ENCODE measurements around the gene ANKRD55.

The ANKRD55 gene

GRCh38 chr5:56054666-56055065, 178.5 kb downstream of the ANKRD55 start:
- no peak overlapping the region for H2BK12ac ChIP-seq (ENCODE audit: low read length)
- H3K4me3 ChIP-seq (ENCODE audit: low read length in 2 of 2): no peak overlapping the region
- no peak overlapping the region for H2BK15ac ChIP-seq (ENCODE audit: low read length)
- H3K18ac ChIP-seq (ENCODE audit: low read length): no peak overlapping the region
- H2AK5ac ChIP-seq (ENCODE audit: low read depth, low read length): no peak overlapping the region
- H3K27me3 ChIP-seq (ENCODE audit: control insufficient read depth in 3 of 3, insufficient read depth in 3 of 3, low read depth in 1 of 3, low read length in 3 of 3): no peaks in the 10 kb centered on the region
- H3K36me3 ChIP-seq (replicated peaks in 1 of 2; ENCODE audit: control insufficient read depth in 2 of 2, insufficient read depth in 2 of 2, low read length in 2 of 2): no peaks in the 10 kb centered on the region
- H3K14ac ChIP-seq (ENCODE audit: low read length): no peak overlapping the region
- no peak overlapping the region for H3K4ac ChIP-seq (ENCODE audit: low read length)
- DNase-seq (ENCODE audit: low spot score): no peak
- no peak overlapping the region for H3K4me2 ChIP-seq (ENCODE audit: insufficient read depth, low read length, poor library complexity, severe bottlenecking)
- H2BK120ac ChIP-seq (ENCODE audit: low read depth, low read length): no peak overlapping the region
- H2AFZ ChIP-seq (ENCODE audit: low read length): no peak overlapping the region
- H4K8ac ChIP-seq (ENCODE audit: low read depth, low read length): no peak overlapping the region
- no peak overlapping the region for H3K23ac ChIP-seq (ENCODE audit: low read depth, low read length, poor library complexity)
- WGBS, 2 donors (ENCODE audit: extremely low coverage in 2 of 2, insufficient read length in 2 of 2, insufficient replicate concordance in 1 of 2): no CpG with 5 or more reads among the region's 2 CpGs
- H3K79me1 ChIP-seq (ENCODE audit: low read depth, low read length): no peaks in the 10 kb centered on the region
- H4K91ac ChIP-seq (ENCODE audit: low read depth, low read length, poor library complexity): no peak overlapping the region
- peaks cover 6 to 9% of the 10 kb centered on the region in 2 donors for H3K9me3 ChIP-seq (replicated peaks in 1 of 2; ENCODE audit: control insufficient read depth in 2 of 2, insufficient read depth in 1 of 2, low read depth in 1 of 2, low read length in 2 of 2)
- no peak overlapping the region for H3K9ac ChIP-seq (ENCODE audit: low read depth, low read length, poor library complexity)
- no peak overlapping the region for H2BK5ac ChIP-seq (ENCODE audit: low read length)
- no peaks in the 10 kb centered on the region for H3K4me1 ChIP-seq (ENCODE audit: control insufficient read depth in 2 of 2, insufficient read depth in 1 of 2, low read depth in 1 of 2, low read length in 2 of 2)
- no peak overlapping the region for H3K27ac ChIP-seq (replicated peaks; ENCODE audit: low read length)

- H3K27ac ChIP-seq (replicated peaks; ENCODE audit: low read length): no peak overlapping the region
- H2BK15ac ChIP-seq (ENCODE audit: low read length): no peak overlapping the region
- H3K18ac ChIP-seq (ENCODE audit: low read length): no peak overlapping the region
- no peak overlapping the region for H3K4me3 ChIP-seq (ENCODE audit: low read length in 2 of 2)
- no peak overlapping the region for H4K8ac ChIP-seq (ENCODE audit: low read depth, low read length)
- H3K27me3 ChIP-seq (ENCODE audit: control insufficient read depth in 3 of 3, insufficient read depth in 3 of 3, low read depth in 1 of 3, low read length in 3 of 3): no peaks in the 10 kb centered on the region
- no peak overlapping the region for H3K4me2 ChIP-seq (ENCODE audit: insufficient read depth, low read length, poor library complexity, severe bottlenecking)
- no peak overlapping the region for H3K23ac ChIP-seq (ENCODE audit: low read depth, low read length, poor library complexity)
- H2BK12ac ChIP-seq (ENCODE audit: low read length): no peak overlapping the region
- H4K91ac ChIP-seq (ENCODE audit: low read depth, low read length, poor library complexity): no peak overlapping the region
- no peak for DNase-seq (ENCODE audit: low spot score)
- H3K9ac ChIP-seq (ENCODE audit: low read depth, low read length, poor library complexity): no peak overlapping the region
- H2BK120ac ChIP-seq (ENCODE audit: low read depth, low read length): no peak overlapping the region
- H3K9me3 ChIP-seq (replicated peaks in 1 of 2; ENCODE audit: control insufficient read depth in 2 of 2, insufficient read depth in 1 of 2, low read depth in 1 of 2, low read length in 2 of 2): peaks cover 6 to 9% of the 10 kb centered on the region in 2 donors
- no peak overlapping the region for H3K14ac ChIP-seq (ENCODE audit: low read length)
- WGBS, 2 donors (ENCODE audit: extremely low coverage in 2 of 2, insufficient read length in 2 of 2, insufficient replicate concordance in 1 of 2): no CpG with 5 or more reads among the region's 4 CpGs
- no peak overlapping the region for H2AK5ac ChIP-seq (ENCODE audit: low read depth, low read length)
- H3K79me1 ChIP-seq (ENCODE audit: low read depth, low read length): no peaks in the 10 kb centered on the region
- H2BK5ac ChIP-seq (ENCODE audit: low read length): no peak overlapping the region
- no peaks in the 10 kb centered on the region for H3K36me3 ChIP-seq (replicated peaks in 1 of 2; ENCODE audit: control insufficient read depth in 2 of 2, insufficient read depth in 2 of 2, low read length in 2 of 2)
- H3K4me1 ChIP-seq (ENCODE audit: control insufficient read depth in 2 of 2, insufficient read depth in 1 of 2, low read depth in 1 of 2, low read length in 2 of 2): no peaks in the 10 kb centered on the region
- H2AFZ ChIP-seq (ENCODE audit: low read length): no peak overlapping the region
- no peak overlapping the region for H3K4ac ChIP-seq (ENCODE audit: low read length)
Observed at GRCh38 chr5:56053363-56053762, 179.8 kb downstream of the ANKRD55 start.

- no peaks in the 10 kb centered on the region for H3K36me3 ChIP-seq (replicated peaks in 1 of 2; ENCODE audit: control insufficient read depth in 2 of 2, insufficient read depth in 2 of 2, low read length in 2 of 2)
- H2AFZ ChIP-seq (ENCODE audit: low read length): no peak overlapping the region
- H3K27ac ChIP-seq (replicated peaks; ENCODE audit: low read length): no peak overlapping the region
- H2BK15ac ChIP-seq (ENCODE audit: low read length): no peak overlapping the region
- no peak overlapping the region for H3K4ac ChIP-seq (ENCODE audit: low read length)
- no peak overlapping the region for H4K8ac ChIP-seq (ENCODE audit: low read depth, low read length)
- no peak overlapping the region for H2BK5ac ChIP-seq (ENCODE audit: low read length)
- H3K4me1 ChIP-seq (ENCODE audit: control insufficient read depth in 2 of 2, insufficient read depth in 1 of 2, low read depth in 1 of 2, low read length in 2 of 2): no peaks in the 10 kb centered on the region
- H3K4me3 ChIP-seq (ENCODE audit: low read length in 2 of 2): no peak overlapping the region
- no peak overlapping the region for H4K91ac ChIP-seq (ENCODE audit: low read depth, low read length, poor library complexity)
- no CpG with 5 or more reads among the region's 1 CpG for WGBS, 2 donors (ENCODE audit: extremely low coverage in 2 of 2, insufficient read length in 2 of 2, insufficient replicate concordance in 1 of 2)
- DNase-seq (ENCODE audit: low spot score): no peak
- no peak overlapping the region for H2BK12ac ChIP-seq (ENCODE audit: low read length)
- H2AK5ac ChIP-seq (ENCODE audit: low read depth, low read length): no peak overlapping the region
- H2BK120ac ChIP-seq (ENCODE audit: low read depth, low read length): no peak overlapping the region
- no peak overlapping the region for H3K4me2 ChIP-seq (ENCODE audit: insufficient read depth, low read length, poor library complexity, severe bottlenecking)
- H3K27me3 ChIP-seq (ENCODE audit: control insufficient read depth in 3 of 3, insufficient read depth in 3 of 3, low read depth in 1 of 3, low read length in 3 of 3): no peaks in the 10 kb centered on the region
- H3K18ac ChIP-seq (ENCODE audit: low read length): no peak overlapping the region
- peaks cover 6 to 9% of the 10 kb centered on the region in 2 donors for H3K9me3 ChIP-seq (replicated peaks in 1 of 2; ENCODE audit: control insufficient read depth in 2 of 2, insufficient read depth in 1 of 2, low read depth in 1 of 2, low read length in 2 of 2)
- H3K14ac ChIP-seq (ENCODE audit: low read length): no peak overlapping the region
- H3K23ac ChIP-seq (ENCODE audit: low read depth, low read length, poor library complexity): no peak overlapping the region
- H3K79me1 ChIP-seq (ENCODE audit: low read depth, low read length): no peaks in the 10 kb centered on the region
- H3K9ac ChIP-seq (ENCODE audit: low read depth, low read length, poor library complexity): no peak overlapping the region
Observed at GRCh38 chr5:56052735-56053134, 180.4 kb downstream of the ANKRD55 start.

DNA sequence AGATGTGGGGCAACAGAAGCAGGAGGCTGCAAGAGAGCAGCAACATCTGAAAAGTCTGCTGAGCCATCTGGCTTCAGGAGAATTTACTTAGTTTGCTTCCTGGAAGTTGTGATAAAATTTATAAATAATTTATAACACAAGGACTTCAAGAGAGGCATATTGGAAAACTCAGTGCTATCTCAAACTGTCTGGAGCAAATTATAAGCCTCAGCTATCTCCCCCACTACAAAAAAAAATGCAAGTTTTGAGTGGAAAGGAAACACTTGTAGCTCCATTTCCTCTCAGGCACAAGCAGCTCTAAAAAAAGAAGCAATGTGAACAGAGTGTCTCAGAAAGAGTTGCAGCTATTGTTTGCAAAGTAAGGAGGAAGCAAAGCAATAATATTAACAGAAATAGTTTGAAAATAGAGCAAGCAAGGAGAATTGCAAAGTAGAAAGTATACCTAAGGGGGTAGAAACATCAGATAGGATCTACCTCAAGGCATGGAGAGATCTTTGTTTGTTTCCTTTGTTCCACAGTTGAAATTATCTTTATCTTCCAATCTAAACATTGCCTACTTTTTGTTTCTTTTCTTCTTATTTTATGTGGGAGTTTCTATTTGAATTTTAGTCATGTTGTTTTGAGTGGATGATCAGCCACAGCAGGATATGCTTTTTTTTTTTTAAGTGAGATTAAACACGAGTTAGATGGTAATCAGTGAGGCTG, 182.4 kb downstream of the ANKRD55 start:
- H3K27me3 ChIP-seq (ENCODE audit: control insufficient read depth in 3 of 3, insufficient read depth in 3 of 3, low read depth in 1 of 3, low read length in 3 of 3): no peaks in the 10 kb centered on the region
- H3K18ac ChIP-seq (ENCODE audit: low read length): no peak overlapping the region
- H3K4me1 ChIP-seq (ENCODE audit: control insufficient read depth in 2 of 2, insufficient read depth in 1 of 2, low read depth in 1 of 2, low read length in 2 of 2): no peaks in the 10 kb centered on the region
- no peak for DNase-seq (ENCODE audit: low spot score)
- no peaks in the 10 kb centered on the region for H3K36me3 ChIP-seq (replicated peaks in 1 of 2; ENCODE audit: control insufficient read depth in 2 of 2, insufficient read depth in 2 of 2, low read length in 2 of 2)
- H3K4me2 ChIP-seq (ENCODE audit: insufficient read depth, low read length, poor library complexity, severe bottlenecking): no peak overlapping the region
- no peak overlapping the region for H3K23ac ChIP-seq (ENCODE audit: low read depth, low read length, poor library complexity)
- no CpG with 5 or more reads among the region's 1 CpG for WGBS, 2 donors (ENCODE audit: extremely low coverage in 2 of 2, insufficient read length in 2 of 2, insufficient replicate concordance in 1 of 2)
- H3K4ac ChIP-seq (ENCODE audit: low read length): no peak overlapping the region
- H4K91ac ChIP-seq (ENCODE audit: low read depth, low read length, poor library complexity): no peak overlapping the region
- no peak overlapping the region for H2BK5ac ChIP-seq (ENCODE audit: low read length)
- H3K79me1 ChIP-seq (ENCODE audit: low read depth, low read length): no peaks in the 10 kb centered on the region
- no peak overlapping the region for H4K8ac ChIP-seq (ENCODE audit: low read depth, low read length)
- no peak overlapping the region for H2BK120ac ChIP-seq (ENCODE audit: low read depth, low read length)
- no peak overlapping the region for H2AK5ac ChIP-seq (ENCODE audit: low read depth, low read length)
- peak overlapping the region; percentile 48 for H2AFZ ChIP-seq (ENCODE audit: low read length)
- H3K27ac ChIP-seq (replicated peaks; ENCODE audit: low read length): no peak overlapping the region
- peaks cover 6 to 11% of the 10 kb centered on the region in 2 donors for H3K9me3 ChIP-seq (replicated peaks in 1 of 2; ENCODE audit: control insufficient read depth in 2 of 2, insufficient read depth in 1 of 2, low read depth in 1 of 2, low read length in 2 of 2)
- H2BK12ac ChIP-seq (ENCODE audit: low read length): no peak overlapping the region
- H3K4me3 ChIP-seq (ENCODE audit: low read length in 2 of 2): no peak overlapping the region
- H3K9ac ChIP-seq (ENCODE audit: low read depth, low read length, poor library complexity): no peak overlapping the region
- H2BK15ac ChIP-seq (ENCODE audit: low read length): no peak overlapping the region
- no peak overlapping the region for H3K14ac ChIP-seq (ENCODE audit: low read length)
